GM12878 (cell line): Measurements from ENCODE around the gene TBC1D30.

Experiments used
- EP300 ChIP-seq, 2 experiments: fragments of 150-350 bp in 1 of 2; IDR thresholded peaks; 2 replicates each; pipeline ENCODE4 v1.6.1; 2011 to 2012; ENCODE audit warnings: low read depth in 2 of 2, low read length in 2 of 2, borderline replicate concordance in 1 of 2, improper control_type of control experiment in 1 of 2, inconsistent platforms in 1 of 2; ENCODE audit not compliant: control insufficient read depth in 1 of 2
- ESRRA ChIP-seq: IDR thresholded peaks from 2 replicates; pipeline ENCODE4 v1.6.1; 2012; ENCODE audit warnings: mild to moderate bottlenecking, low read length, improper control_type of control experiment
- GABPA ChIP-seq: IDR thresholded peaks from 2 replicates; pipeline ENCODE4 v1.6.1; 2014; ENCODE audit warnings: antibody characterized with exemption, low read depth, mild to moderate bottlenecking, inconsistent platforms
- NFYB ChIP-seq: IDR thresholded peaks from 2 replicates; pipeline ENCODE4 v1.6.1; 2011; ENCODE audit warnings: low read depth, mild to moderate bottlenecking, low read length, improper control_type of control experiment, moderate library complexity; ENCODE audit not compliant: insufficient read depth
- PML ChIP-seq: IDR thresholded peaks from 2 replicates; pipeline ENCODE4 v1.6.1; 2012; ENCODE audit warnings: low read length, inconsistent platforms
- POLR2A ChIP-seq: IDR thresholded peaks from 2 replicates; pipeline ENCODE4 v1.6.1; 2011; ENCODE audit warnings: low read depth, mild to moderate bottlenecking, low read length
- POLR2AphosphoS5 ChIP-seq: IDR thresholded peaks from 2 replicates; pipeline ENCODE4 v1.6.1; 2011; ENCODE audit warnings: mild to moderate bottlenecking, low read length, inconsistent platforms
- RCOR1 ChIP-seq: conservative IDR thresholded peaks from 2 replicates; pipeline ENCODE4 v1.6.1; 2012; ENCODE audit warnings: low read depth, low read length, improper control_type of control experiment
- SP1 ChIP-seq: IDR thresholded peaks from one replicate; pipeline ENCODE4 v1.6.1; 2011; ENCODE audit warnings: low read depth, low read length
- ZNF207 ChIP-seq: fragments of 450-650 bp; IDR thresholded peaks from 2 replicates; pipeline ENCODE4 v1.6.1; 2014; ENCODE audit warnings: antibody characterized with exemption, mild to moderate bottlenecking, borderline replicate concordance
- ZZZ3 ChIP-seq: IDR thresholded peaks from 2 replicates; pipeline ENCODE4 v1.6.1; 2011; ENCODE audit warnings: low read depth; ENCODE audit not compliant: control insufficient read depth, insufficient read length
- TF ChIP-seq, protein P1 (sequence below): IDR thresholded peaks from 2 replicates; pipeline ENCODE4 v1.6.1; 2012; ENCODE audit warnings: low read depth, low read length, improper control_type of control experiment
- TF ChIP-seq, protein P2 (sequence below), 3 experiments: IDR thresholded peaks in 2 of 3; conservative IDR thresholded peaks in 1 of 3; 2 replicates each; pipeline ENCODE4 v1.5.1; 2011; ENCODE audit warnings: low read depth in 3 of 3, low read length in 3 of 3, mild to moderate bottlenecking in 3 of 3, control low read depth in 2 of 3, moderate library complexity in 2 of 3, inconsistent platforms in 1 of 3, mixed read lengths in 1 of 3; ENCODE audit not compliant: control insufficient read depth in 2 of 3, insufficient read depth in 1 of 3; ENCODE audit errors: extremely low read depth in 1 of 3

- no peak for TF ChIP-seq EP300 (IDR thresholded peaks at IDR 0.05; ENCODE audit: borderline replicate concordance in 1 of 2, control insufficient read depth in 1 of 2, low read depth in 2 of 2, low read length in 2 of 2)
- TF ChIP-seq POLR2A: no peak
- TF ChIP-seq, protein P1, sequence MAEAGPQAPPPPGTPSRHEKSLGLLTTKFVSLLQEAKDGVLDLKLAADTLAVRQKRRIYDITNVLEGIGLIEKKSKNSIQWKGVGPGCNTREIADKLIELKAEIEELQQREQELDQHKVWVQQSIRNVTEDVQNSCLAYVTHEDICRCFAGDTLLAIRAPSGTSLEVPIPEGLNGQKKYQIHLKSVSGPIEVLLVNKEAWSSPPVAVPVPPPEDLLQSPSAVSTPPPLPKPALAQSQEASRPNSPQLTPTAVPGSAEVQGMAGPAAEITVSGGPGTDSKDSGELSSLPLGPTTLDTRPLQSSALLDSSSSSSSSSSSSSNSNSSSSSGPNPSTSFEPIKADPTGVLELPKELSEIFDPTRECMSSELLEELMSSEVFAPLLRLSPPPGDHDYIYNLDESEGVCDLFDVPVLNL: no peak
- TF ChIP-seq ZZZ3: no peak
- no peak for TF ChIP-seq SP1
- TF ChIP-seq, protein P2, sequence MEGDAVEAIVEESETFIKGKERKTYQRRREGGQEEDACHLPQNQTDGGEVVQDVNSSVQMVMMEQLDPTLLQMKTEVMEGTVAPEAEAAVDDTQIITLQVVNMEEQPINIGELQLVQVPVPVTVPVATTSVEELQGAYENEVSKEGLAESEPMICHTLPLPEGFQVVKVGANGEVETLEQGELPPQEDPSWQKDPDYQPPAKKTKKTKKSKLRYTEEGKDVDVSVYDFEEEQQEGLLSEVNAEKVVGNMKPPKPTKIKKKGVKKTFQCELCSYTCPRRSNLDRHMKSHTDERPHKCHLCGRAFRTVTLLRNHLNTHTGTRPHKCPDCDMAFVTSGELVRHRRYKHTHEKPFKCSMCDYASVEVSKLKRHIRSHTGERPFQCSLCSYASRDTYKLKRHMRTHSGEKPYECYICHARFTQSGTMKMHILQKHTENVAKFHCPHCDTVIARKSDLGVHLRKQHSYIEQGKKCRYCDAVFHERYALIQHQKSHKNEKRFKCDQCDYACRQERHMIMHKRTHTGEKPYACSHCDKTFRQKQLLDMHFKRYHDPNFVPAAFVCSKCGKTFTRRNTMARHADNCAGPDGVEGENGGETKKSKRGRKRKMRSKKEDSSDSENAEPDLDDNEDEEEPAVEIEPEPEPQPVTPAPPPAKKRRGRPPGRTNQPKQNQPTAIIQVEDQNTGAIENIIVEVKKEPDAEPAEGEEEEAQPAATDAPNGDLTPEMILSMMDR (IDR thresholded peaks at IDR 0.05 in 2 of 3, conservative IDR thresholded peaks at IDR 0.05 in 1 of 3; ENCODE audit: control insufficient read depth in 2 of 3, extremely low read depth in 1 of 3, insufficient read depth in 1 of 3, low read depth in 3 of 3, low read length in 3 of 3): no peak
- no peak for TF ChIP-seq RCOR1
- no peak for TF ChIP-seq NFYB
- no peak for TF ChIP-seq POLR2AphosphoS5
- no peak for TF ChIP-seq GABPA
- no peak for TF ChIP-seq PML
- TF ChIP-seq ESRRA: no peak
- TF ChIP-seq ZNF207: no peak
Observed at GRCh38 chr12:64780132-64780530, 44.3 kb upstream of the TBC1D30 start.
